HFFc6 (cell line): ENCODE data around the gene INPP5D. TPM values are rescaled to one million over a fixed set of nuclear protein-coding genes. Genes with fewer than 3 reads are reported as not detected.

ENCODE experiments used
- DNase-seq: peaks from one replicate; pipeline ENCODE4 v3.0.0-alpha.2; 2018
- H3K27ac Mint-ChIP-seq: 2 replicates; pipeline ENCODE4 v1.8.0; 2020; ENCODE audit warnings: mild to moderate bottlenecking, mixed read lengths
- H3K27me3 Mint-ChIP-seq: 2 replicates; pipeline ENCODE4 v1.8.0; 2021; ENCODE audit warnings: mild to moderate bottlenecking, moderate library complexity, mixed read lengths; ENCODE audit not compliant: insufficient read depth
- H3K36me3 Mint-ChIP-seq: 2 replicates; pipeline ENCODE4 v1.8.0; 2021; ENCODE audit warnings: low read depth, mixed read lengths
- H3K4me1 Mint-ChIP-seq: 2 replicates; pipeline ENCODE4 v1.8.0; 2020; ENCODE audit warnings: low read depth, mixed read lengths
- H3K4me3 Mint-ChIP-seq: 2 replicates; pipeline ENCODE4 v1.8.0; 2020; ENCODE audit warnings: mild to moderate bottlenecking, moderate library complexity, mixed read lengths
- H3K9me3 Mint-ChIP-seq: 2 replicates; pipeline ENCODE4 v1.8.0; 2020; ENCODE audit warnings: mild to moderate bottlenecking, mixed read lengths
- CTCF ChIP-seq: fragments of 200-600 bp; sonication (generic); IDR thresholded peaks from 2 replicates; pipeline ENCODE4 v1.5.0; 2021; ENCODE audit warnings: antibody characterized with exemption, mild to moderate bottlenecking
- total RNA-seq, 6 experiments: library from RNA; stranded (reverse); fragmentation: NEBNext Ultra II Directional; extraction: Animal tissue kit (Norgen Biotek cat#: 25700); gene quantifications; 2 replicates in 1 of 6; 3 replicates in 5 of 6; pipeline ENCODE4 v1.2.3, GENCODE V29; 2021

Gene INPP5D
- total RNA-seq, 6 experiments from 2014 or later = 0.19 to 0.66 (median 0.43) TPM; not detected in 1

DNA sequence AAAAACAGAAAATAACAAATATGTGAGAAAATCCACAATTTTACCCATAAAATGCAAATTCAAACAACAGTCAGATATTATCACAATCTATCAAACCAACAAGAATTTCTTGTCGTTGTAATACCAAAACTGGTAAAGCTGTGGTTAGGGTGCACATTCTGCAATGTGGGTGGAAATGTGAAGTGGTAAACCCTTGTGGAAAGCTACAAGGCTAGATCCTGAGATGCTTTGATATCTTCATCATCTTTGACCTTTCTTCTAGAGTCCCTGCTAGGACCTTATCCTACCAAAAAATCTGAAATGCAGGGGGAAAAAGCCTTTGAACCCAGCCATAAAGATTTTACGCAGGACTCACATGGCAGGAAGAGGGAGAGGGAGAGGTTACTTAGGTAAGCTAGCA is 174.1 kb downstream of the INPP5D start:
- no peak overlapping the region for H3K27ac Mint-ChIP-seq
- H3K27me3 Mint-ChIP-seq = peaks cover 22% of the 10 kb centered on the region
- H3K36me3 Mint-ChIP-seq = no peaks in the 10 kb centered on the region
- H3K4me3 Mint-ChIP-seq = no peak overlapping the region
- TF ChIP-seq CTCF = no peak
- no peaks in the 10 kb centered on the region; the same call in 1 of the 2 replicates for H3K9me3 Mint-ChIP-seq
- no peaks in the 10 kb centered on the region for H3K4me1 Mint-ChIP-seq
- no peak for DNase-seq

- Mint-ChIP-seq H3K36me3 (no peaks in the 10 kb centered on the region), H3K9me3 (no peaks in the 10 kb centered on the region; the same call in 1 of the 2 replicates), H3K27ac (no peak overlapping the region), H3K27me3 (peaks cover 23% of the 10 kb centered on the region), H3K4me1 (no peaks in the 10 kb centered on the region), H3K4me3 (no peak overlapping the region)
- no peak for DNase-seq
- no peak for TF ChIP-seq CTCF
Observed at GRCh38 chr2:233234996-233235395, 174.9 kb downstream of the INPP5D start.

- no peak overlapping the region for H3K27ac Mint-ChIP-seq
- no peaks in the 10 kb centered on the region for H3K4me1 Mint-ChIP-seq
- TF ChIP-seq CTCF = no peak
- H3K27me3 Mint-ChIP-seq = peaks cover 20% of the 10 kb centered on the region
- no peak overlapping the region for H3K4me3 Mint-ChIP-seq
- no peaks in the 10 kb centered on the region for H3K36me3 Mint-ChIP-seq
- H3K9me3 Mint-ChIP-seq = no peaks in the 10 kb centered on the region; the same call in 1 of the 2 replicates
- DNase-seq = no peak
Observed at GRCh38 chr2:233235977-233236376, 175.8 kb downstream of the INPP5D start.

GRCh38 chr2:233236820-233237589 is 176.9 kb downstream of the INPP5D start:
- no peaks in the 10 kb centered on the region; the same call in 1 of the 2 replicates for H3K9me3 Mint-ChIP-seq
- no peak for TF ChIP-seq CTCF
- peaks cover 19% of the 10 kb centered on the region for H3K27me3 Mint-ChIP-seq

DNA sequence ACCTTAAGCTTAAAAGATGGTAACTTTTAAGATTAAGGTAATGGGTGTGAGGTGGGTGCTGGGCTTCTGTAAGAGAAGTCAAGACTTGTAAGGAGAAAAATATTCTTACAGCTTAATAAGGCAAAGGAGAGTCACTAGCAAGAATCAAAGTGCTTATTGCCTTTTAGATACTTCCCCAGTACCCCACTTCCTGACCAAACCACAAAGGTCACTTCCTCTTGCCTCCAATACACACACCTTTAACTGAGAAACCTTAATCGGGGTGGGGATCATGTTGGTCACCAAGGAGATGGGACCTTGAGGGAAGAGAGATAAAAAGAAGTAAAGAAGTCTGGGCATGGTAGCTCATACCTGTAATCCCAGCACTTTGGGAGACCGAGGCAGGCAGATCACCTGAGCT is 180.8 kb downstream of the INPP5D start:
- Mint-ChIP-seq H3K4me3 (no peak overlapping the region), H3K9me3 (no peaks in the 10 kb centered on the region; the same call in 1 of the 2 replicates), H3K27me3 (peaks cover 17% of the 10 kb centered on the region), H3K4me1 (peaks cover 12% of the 10 kb centered on the region), H3K36me3 (no peaks in the 10 kb centered on the region), H3K27ac (no peak overlapping the region)
- TF ChIP-seq CTCF = no peak
- DNase-seq = no peak

More at GRCh38 chr2:233236820-233237589, 176.9 kb downstream of the INPP5D start:
- Mint-ChIP-seq H3K36me3 (no peaks in the 10 kb centered on the region), H3K27ac (no peak overlapping the region), H3K4me3 (no peak overlapping the region), H3K4me1 (no peaks in the 10 kb centered on the region)
- no peak for DNase-seq
